Hepatocyte (in vitro differentiated cells): ENCODE measurements around the gene TTC7B.

ENCODE experiments used
- EZH2 ChIP-seq: fragments of 200-600 bp; sonication (generic); IDR thresholded peaks from 2 replicates; pipeline ENCODE4 v1.6.1; 2016; ENCODE audit warnings: antibody characterized with exemption, mild to moderate bottlenecking, borderline replicate concordance
- TF ChIP-seq, protein P1 (sequence below): fragments of 200-600 bp; sonication (generic); IDR thresholded peaks from 2 replicates; pipeline ENCODE4 v1.5.1; 2016; ENCODE audit warnings: antibody characterized with exemption, mild to moderate bottlenecking; ENCODE audit not compliant: poor library complexity

DNA sequence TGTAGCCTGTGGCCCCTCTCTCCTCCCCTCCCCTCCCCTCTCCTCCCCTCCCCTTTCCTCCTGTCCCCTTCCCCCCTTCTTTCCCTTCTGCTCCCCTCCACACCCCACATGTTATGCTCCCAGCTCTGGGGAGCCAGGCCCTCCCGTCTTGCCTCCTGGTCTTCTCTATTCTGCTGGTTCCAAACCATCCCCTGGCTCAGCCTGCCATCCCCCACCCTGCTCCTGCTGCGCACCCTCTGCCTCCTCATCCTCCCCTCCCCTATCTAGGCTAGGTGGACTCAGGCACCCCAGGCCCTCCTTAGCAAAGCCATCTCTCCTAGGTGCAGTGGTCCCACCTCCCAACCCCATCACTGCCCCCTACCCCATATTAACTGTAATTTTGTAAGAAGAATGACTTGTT lies 319.9 kb downstream of the TTC7B start:
- TF ChIP-seq, protein P1, sequence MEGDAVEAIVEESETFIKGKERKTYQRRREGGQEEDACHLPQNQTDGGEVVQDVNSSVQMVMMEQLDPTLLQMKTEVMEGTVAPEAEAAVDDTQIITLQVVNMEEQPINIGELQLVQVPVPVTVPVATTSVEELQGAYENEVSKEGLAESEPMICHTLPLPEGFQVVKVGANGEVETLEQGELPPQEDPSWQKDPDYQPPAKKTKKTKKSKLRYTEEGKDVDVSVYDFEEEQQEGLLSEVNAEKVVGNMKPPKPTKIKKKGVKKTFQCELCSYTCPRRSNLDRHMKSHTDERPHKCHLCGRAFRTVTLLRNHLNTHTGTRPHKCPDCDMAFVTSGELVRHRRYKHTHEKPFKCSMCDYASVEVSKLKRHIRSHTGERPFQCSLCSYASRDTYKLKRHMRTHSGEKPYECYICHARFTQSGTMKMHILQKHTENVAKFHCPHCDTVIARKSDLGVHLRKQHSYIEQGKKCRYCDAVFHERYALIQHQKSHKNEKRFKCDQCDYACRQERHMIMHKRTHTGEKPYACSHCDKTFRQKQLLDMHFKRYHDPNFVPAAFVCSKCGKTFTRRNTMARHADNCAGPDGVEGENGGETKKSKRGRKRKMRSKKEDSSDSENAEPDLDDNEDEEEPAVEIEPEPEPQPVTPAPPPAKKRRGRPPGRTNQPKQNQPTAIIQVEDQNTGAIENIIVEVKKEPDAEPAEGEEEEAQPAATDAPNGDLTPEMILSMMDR: no peak
- TF ChIP-seq EZH2: no peak
